HepG2 (cell line): Measurements from ENCODE around the gene FANCM. TPM values are rescaled to one million over a fixed set of nuclear protein-coding genes. Genes with fewer than 3 reads are reported as not detected.

Experiments
- ATAC-seq: fragments of 200-7000 bp; cut with Tn5 transposase; 3 replicates; pipeline ENCODE4 v1.9.1; 2020; ENCODE audit warnings: mild to moderate bottlenecking, moderate library complexity
- BruUV-seq: library from RNA; stranded (reverse); fragments of 400-500 nt; replicated peaks from 2 replicates; lab custom pipeline; 2021; lab: Mats Ljungman, UMichigan
- CTCF ChIA-PET: fragments of 300-600 bp; formaldehyde crosslinking; extraction: SDS; loops from one replicate; lab custom pipeline; 2021; ENCODE audit warnings: low total read pairs, inconsistent platforms, low intra/inter-chr PET ratio; lab: Yijun Ruan, JAX
- POLR2A ChIA-PET: fragments of 350-600 bp; sonication (Branson Sonifier 250); formaldehyde crosslinking; loops from one replicate; lab custom pipeline; 2020; ENCODE audit warnings: antibody characterized with exemption, inconsistent platforms; lab: Yijun Ruan, JAX
- DNase-seq: peaks from one replicate; pipeline ENCODE4 v3.0.0-alpha.2; 2015; ENCODE audit warnings: low spot score
- FAIRE-seq: peaks from 3 replicates; lab custom pipeline; 2011; peaks lifted over from hg19 to GRCh38; lab: Jason Lieb, UNC
- H2AFZ ChIP-seq: one replicate; pipeline ENCODE4 v1.6.1; 2011; ENCODE audit warnings: low read length, inconsistent platforms
- H3K27ac ChIP-seq: fragments of 300-600 bp; 3 replicates; pipeline ENCODE4 v1.8.0; 2011; ENCODE audit warnings: mixed run types, mild to moderate bottlenecking, mixed read lengths, low read length, inconsistent platforms; ENCODE audit not compliant: insufficient read depth; ENCODE audit errors: extremely low read length
- H3K27me3 ChIP-seq, 2 experiments: fragments of 200-600 bp in 1 of 2; 2 replicates in 1 of 2; 3 replicates in 1 of 2; pipeline versions ENCODE4 v1.6.0 to v1.8.0; 2011; ENCODE audit warnings: low read length in 2 of 2, mild to moderate bottlenecking in 2 of 2, moderate library complexity in 2 of 2, inconsistent platforms in 1 of 2; ENCODE audit not compliant: insufficient read depth in 2 of 2, control insufficient read depth in 1 of 2
- H3K36me3 ChIP-seq, 2 experiments: fragments of 200-600 bp in 1 of 2; replicated peaks in 1 of 2; 2 replicates in 1 of 2; 3 replicates in 1 of 2; pipeline versions ENCODE4 v1.5.1 to v1.8.0; 2011; ENCODE audit warnings: low read length in 2 of 2, inconsistent platforms in 1 of 2; ENCODE audit not compliant: insufficient read depth in 2 of 2, control insufficient read depth in 1 of 2
- H3K4me1 ChIP-seq: 2 replicates; pipeline ENCODE4 v1.5.1; 2012; ENCODE audit warnings: low read length, inconsistent platforms; ENCODE audit not compliant: insufficient read depth
- H3K4me2 ChIP-seq: 2 replicates; pipeline ENCODE4 v1.6.0; 2011; ENCODE audit warnings: low read depth, low read length, inconsistent platforms
- H3K4me3 ChIP-seq, 3 experiments: fragments of 200-600 bp in 1 of 3; sonication (generic), shearing (Covaris generic) in 1 of 3; replicated peaks in 1 of 3; 2 replicates each; pipeline ENCODE4 v1.5.1; 2011 to 2016; ENCODE audit warnings: low read length in 3 of 3, inconsistent platforms in 2 of 3, low read depth in 2 of 3, mild to moderate bottlenecking in 2 of 3, control low read depth in 1 of 3, mixed read lengths in 1 of 3; ENCODE audit not compliant: insufficient read depth in 1 of 3
- H3K79me2 ChIP-seq: one replicate; pipeline ENCODE4 v1.6.1; 2011; ENCODE audit warnings: low read length, inconsistent platforms; ENCODE audit not compliant: insufficient read depth
- H3K9ac ChIP-seq: 2 replicates; pipeline ENCODE4 v1.6.0; 2011; ENCODE audit warnings: mild to moderate bottlenecking, low read depth, low read length, inconsistent platforms; ENCODE audit not compliant: insufficient read depth
- H3K9me3 ChIP-seq: 2 replicates; pipeline ENCODE4 v1.5.1; 2012; ENCODE audit warnings: mild to moderate bottlenecking, low read length
- H4K20me1 ChIP-seq: 2 replicates; pipeline ENCODE4 v1.6.0; 2011; ENCODE audit warnings: inconsistent platforms, mild to moderate bottlenecking, low read length, moderate library complexity; ENCODE audit not compliant: insufficient read depth
- HNRNPH1 ChIP-seq: fragments of 200-400 bp; formaldehyde crosslinking; optimal IDR thresholded peaks from 2 replicates; pipeline ENCODE3; 2017; ENCODE audit warnings: mild to moderate bottlenecking, low read depth, low read length
- IKZF4 ChIP-seq: sonication (generic); formaldehyde crosslinking; IDR thresholded peaks from 2 replicates; pipeline ENCODE4 v1.5.1; 2020; ENCODE audit warnings: borderline replicate concordance, mild to moderate bottlenecking, low read depth, missing genetic modification reagents; ENCODE audit errors: not compliant biosample characterization
- KLF11 ChIP-seq: IDR thresholded peaks from 2 replicates; pipeline ENCODE4 v1.6.1; 2016; ENCODE audit warnings: missing compliant biosample characterization
- NFYC ChIP-seq: IDR thresholded peaks from 2 replicates; pipeline ENCODE4 v1.6.1; 2016; ENCODE audit warnings: missing genetic modification reagents, missing compliant biosample characterization
- RORA ChIP-seq: sonication (generic); formaldehyde crosslinking; IDR thresholded peaks from 2 replicates; pipeline ENCODE4 v1.5.0; 2020; ENCODE audit warnings: mild to moderate bottlenecking, missing genetic modification reagents, moderate library complexity
- ZNF335 ChIP-seq: sonication (generic); formaldehyde crosslinking; IDR thresholded peaks from 2 replicates; pipeline ENCODE4 v1.4.0; 2020; ENCODE audit warnings: missing genetic modification reagents
- ZNF34 ChIP-seq: sonication (generic); formaldehyde crosslinking; IDR thresholded peaks from 2 replicates; pipeline ENCODE4 v1.4.0; 2020; ENCODE audit warnings: mild to moderate bottlenecking, missing genetic modification reagents, borderline replicate concordance
- WGBS: methylation state at CpG from one replicate; pipeline ENCODE4 v1.1.6; 2017; ENCODE audit warnings: low lambda C conversion rate; 5-methylcytosine and 5-hydroxymethylcytosine counted together
- in situ Hi-C: cut with HindIII; loops from 2 replicates; pipeline ENCODE4 v1.10.0; 2017; ENCODE audit warnings: low pct_unique_long_range_greater_than_20kb; ENCODE audit not compliant: extremely low pct_ligation_motif_present
- intact Hi-C: fragments of 100-400 bp; cut with micrococcal nuclease; formaldehyde crosslinking; loops from one replicate; pipeline ENCODE4 v1.10.0; 2022; ENCODE audit not compliant: unreplicated experiment
- polyA plus RNA-seq, 8 experiments: library from polyadenylated mRNA; depleted of rRNA in 3 of 8; stranded (reverse) in 7 of 8; unstranded in 1 of 8; fragments of >200 nt; fragmentation: Illumina TruSeq in 4 of 8; extraction: Trizol in 4 of 8; gene quantifications; 2 replicates each; pipeline versions ENCODE4 v1.2.1 to v1.2.3, GENCODE V29; 2011 to 2016; ENCODE audit warnings: low read depth in 4 of 8, missing spikeins in 1 of 8, mixed read lengths in 1 of 8; ENCODE audit not compliant: insufficient read depth in 1 of 8
- total RNA-seq, 5 experiments: library from RNA; depleted of rRNA; stranded (reverse); fragments of >200 nt; fragmentation: Illumina TruSeq; extraction: Trizol; gene quantifications; 2 replicates each; pipeline ENCODE4 v1.2.3, GENCODE V29; 2016; ENCODE audit warnings: low read depth in 1 of 5
- TF ChIP-seq, protein P1 (sequence below): conservative IDR thresholded peaks from 2 replicates; pipeline ENCODE4 v1.6.1; 2018; ENCODE audit warnings: missing genetic modification reagents
- TF ChIP-seq, protein P2 (sequence below): sonication (generic); formaldehyde crosslinking; IDR thresholded peaks from 2 replicates; pipeline ENCODE4 v1.4.0; 2020; ENCODE audit warnings: mild to moderate bottlenecking, missing genetic modification reagents
- TF ChIP-seq, protein P3 (sequence below): sonication (generic); formaldehyde crosslinking; IDR thresholded peaks from 2 replicates; pipeline ENCODE4 v1.4.0; 2020; ENCODE audit warnings: missing genetic modification reagents
- TF ChIP-seq, protein P4 (sequence below): sonication (generic); formaldehyde crosslinking; IDR thresholded peaks from 2 replicates; pipeline ENCODE4 v1.4.0; 2020; ENCODE audit warnings: missing genetic modification reagents, mild to moderate bottlenecking, borderline replicate concordance

The FANCM gene
- total and polyA plus RNA-seq, 2 of the 13 experiments (the other 11 are each of a cell fraction or from before 2014, with no cell fraction given) = 2.6 to 10.4 TPM

DNA sequence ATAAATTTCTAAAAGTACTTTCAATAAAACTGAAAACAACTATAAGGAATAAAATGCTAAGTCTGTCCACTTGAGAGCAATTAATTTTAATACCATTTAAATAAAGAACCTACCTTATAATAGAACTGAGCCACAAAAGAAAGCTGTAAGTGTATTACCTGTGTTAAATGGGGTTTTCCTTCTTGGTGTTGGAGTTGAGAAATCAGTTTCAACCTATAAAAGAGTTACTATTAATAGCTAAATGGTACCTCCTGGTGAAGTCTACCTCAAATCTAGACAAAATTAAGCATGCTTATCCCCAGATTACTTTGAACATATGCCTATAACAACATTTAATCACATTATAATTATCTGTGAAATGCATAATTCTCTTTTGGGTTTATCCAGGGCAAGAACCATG lies 68.5 kb downstream of the FANCM start:
- ChIA-PET POLR2A (no interaction called here), CTCF (no interaction called here)
- no peak overlapping the region for H3K4me3 ChIP-seq
- H3K4me1 ChIP-seq = no peaks in the 10 kb centered on the region
- H4K20me1 ChIP-seq = no peaks in the 10 kb centered on the region
- in situ Hi-C loops = no loop called here
- no peak overlapping the region for H3K9ac ChIP-seq
- TF ChIP-seq NFYC (CRISPR knock-in tag) (no peak), HNRNPH1 (no peak)
- TF ChIP-seq, all 625 proteins: peak for 0
- Histone ChIP-seq H3K36me3 (peaks cover 4 to 22% of the 10 kb centered on the region in 2 experiments; a peak in 4 of 5 replicates), H2AFZ (no peak overlapping the region), H3K9me3 (no peaks in the 10 kb centered on the region), H3K27me3 (no peaks in the 10 kb centered on the region), H3K4me2 (no peak overlapping the region), H3K27ac (no peak overlapping the region), H3K79me2 (no peaks in the 10 kb centered on the region)
- no peak for FAIRE-seq
- DNase-seq = no peak
- no TSS peak for BruUV-seq
- intact Hi-C loops = no loop called here
- ATAC-seq = no peak

DNA sequence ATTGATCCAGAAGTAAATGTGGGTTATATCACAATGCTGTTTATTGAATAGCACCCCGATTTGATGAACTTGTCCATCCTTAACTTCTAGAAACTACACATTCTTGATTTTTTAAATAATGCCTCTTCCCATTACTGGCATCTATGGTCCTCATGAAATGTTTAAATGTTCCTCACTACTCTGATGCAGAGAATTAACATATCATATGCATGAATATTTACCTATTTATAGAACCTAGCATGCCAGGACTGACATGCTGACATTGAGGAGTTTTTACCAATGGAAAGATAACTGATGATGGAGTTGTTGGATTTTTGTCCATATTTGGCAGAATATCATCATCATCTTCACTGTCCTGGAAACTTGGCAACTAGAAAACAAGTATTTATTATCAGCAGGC lies 74.4 kb downstream of the FANCM start:
- no peaks in the 10 kb centered on the region for H3K79me2 ChIP-seq

More for the DNA sequence above, 74.4 kb downstream of the FANCM start:
- Histone ChIP-seq H3K9ac (no peak overlapping the region), H3K4me1 (peaks cover 21% of the 10 kb centered on the region), H3K9me3 (no peaks in the 10 kb centered on the region), H2AFZ (no peak overlapping the region), H3K27me3 (no peaks in the 10 kb centered on the region), H3K4me3 (no peak overlapping the region), H3K36me3 (peaks cover 6 to 40% of the 10 kb centered on the region in 2 experiments; a peak in 4 of 5 replicates), H3K4me2 (no peak overlapping the region)
- ATAC-seq = no peak
- intact Hi-C loops = no loop called here
- no peak for FAIRE-seq
- in situ Hi-C loops = no loop called here
- no peak for DNase-seq
- CTCF ChIA-PET = no interaction called here
- POLR2A ChIA-PET = no interaction called here
- WGBS = 100% methylated on average over 1 of the region's 1 CpG
- no peak for TF ChIP-seq RORA (CRISPR knock-in tag)
- TF ChIP-seq, protein P1, sequence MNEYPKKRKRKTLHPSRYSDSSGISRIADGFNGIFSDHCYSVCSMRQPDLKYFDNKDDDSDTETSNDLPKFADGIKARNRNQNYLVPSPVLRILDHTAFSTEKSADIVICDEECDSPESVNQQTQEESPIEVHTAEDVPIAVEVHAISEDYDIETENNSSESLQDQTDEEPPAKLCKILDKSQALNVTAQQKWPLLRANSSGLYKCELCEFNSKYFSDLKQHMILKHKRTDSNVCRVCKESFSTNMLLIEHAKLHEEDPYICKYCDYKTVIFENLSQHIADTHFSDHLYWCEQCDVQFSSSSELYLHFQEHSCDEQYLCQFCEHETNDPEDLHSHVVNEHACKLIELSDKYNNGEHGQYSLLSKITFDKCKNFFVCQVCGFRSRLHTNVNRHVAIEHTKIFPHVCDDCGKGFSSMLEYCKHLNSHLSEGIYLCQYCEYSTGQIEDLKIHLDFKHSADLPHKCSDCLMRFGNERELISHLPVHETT (CRISPR knock-in tag) = no peak
- no peak for TF ChIP-seq IKZF4
- no peak for TF ChIP-seq ZNF34 (CRISPR knock-in tag)
- no peak for TF ChIP-seq KLF11 (CRISPR knock-in tag)
- TF ChIP-seq, protein P2, sequence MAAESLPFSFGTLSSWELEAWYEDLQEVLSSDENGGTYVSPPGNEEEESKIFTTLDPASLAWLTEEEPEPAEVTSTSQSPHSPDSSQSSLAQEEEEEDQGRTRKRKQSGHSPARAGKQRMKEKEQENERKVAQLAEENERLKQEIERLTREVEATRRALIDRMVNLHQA (CRISPR knock-in tag) = no peak
- TF ChIP-seq ZNF335 (CRISPR knock-in tag) = no peak
- TF ChIP-seq, protein P3, sequence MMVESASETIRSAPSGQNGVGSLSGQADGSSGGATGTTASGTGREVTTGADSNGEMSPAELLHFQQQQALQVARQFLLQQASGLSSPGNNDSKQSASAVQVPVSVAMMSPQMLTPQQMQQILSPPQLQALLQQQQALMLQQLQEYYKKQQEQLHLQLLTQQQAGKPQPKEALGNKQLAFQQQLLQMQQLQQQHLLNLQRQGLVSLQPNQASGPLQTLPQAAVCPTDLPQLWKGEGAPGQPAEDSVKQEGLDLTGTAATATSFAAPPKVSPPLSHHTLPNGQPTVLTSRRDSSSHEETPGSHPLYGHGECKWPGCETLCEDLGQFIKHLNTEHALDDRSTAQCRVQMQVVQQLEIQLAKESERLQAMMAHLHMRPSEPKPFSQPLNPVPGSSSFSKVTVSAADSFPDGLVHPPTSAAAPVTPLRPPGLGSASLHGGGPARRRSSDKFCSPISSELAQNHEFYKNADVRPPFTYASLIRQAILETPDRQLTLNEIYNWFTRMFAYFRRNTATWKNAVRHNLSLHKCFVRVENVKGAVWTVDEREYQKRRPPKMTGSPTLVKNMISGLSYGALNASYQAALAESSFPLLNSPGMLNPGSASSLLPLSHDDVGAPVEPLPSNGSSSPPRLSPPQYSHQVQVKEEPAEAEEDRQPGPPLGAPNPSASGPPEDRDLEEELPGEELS = no peak
- TF ChIP-seq, protein P4, sequence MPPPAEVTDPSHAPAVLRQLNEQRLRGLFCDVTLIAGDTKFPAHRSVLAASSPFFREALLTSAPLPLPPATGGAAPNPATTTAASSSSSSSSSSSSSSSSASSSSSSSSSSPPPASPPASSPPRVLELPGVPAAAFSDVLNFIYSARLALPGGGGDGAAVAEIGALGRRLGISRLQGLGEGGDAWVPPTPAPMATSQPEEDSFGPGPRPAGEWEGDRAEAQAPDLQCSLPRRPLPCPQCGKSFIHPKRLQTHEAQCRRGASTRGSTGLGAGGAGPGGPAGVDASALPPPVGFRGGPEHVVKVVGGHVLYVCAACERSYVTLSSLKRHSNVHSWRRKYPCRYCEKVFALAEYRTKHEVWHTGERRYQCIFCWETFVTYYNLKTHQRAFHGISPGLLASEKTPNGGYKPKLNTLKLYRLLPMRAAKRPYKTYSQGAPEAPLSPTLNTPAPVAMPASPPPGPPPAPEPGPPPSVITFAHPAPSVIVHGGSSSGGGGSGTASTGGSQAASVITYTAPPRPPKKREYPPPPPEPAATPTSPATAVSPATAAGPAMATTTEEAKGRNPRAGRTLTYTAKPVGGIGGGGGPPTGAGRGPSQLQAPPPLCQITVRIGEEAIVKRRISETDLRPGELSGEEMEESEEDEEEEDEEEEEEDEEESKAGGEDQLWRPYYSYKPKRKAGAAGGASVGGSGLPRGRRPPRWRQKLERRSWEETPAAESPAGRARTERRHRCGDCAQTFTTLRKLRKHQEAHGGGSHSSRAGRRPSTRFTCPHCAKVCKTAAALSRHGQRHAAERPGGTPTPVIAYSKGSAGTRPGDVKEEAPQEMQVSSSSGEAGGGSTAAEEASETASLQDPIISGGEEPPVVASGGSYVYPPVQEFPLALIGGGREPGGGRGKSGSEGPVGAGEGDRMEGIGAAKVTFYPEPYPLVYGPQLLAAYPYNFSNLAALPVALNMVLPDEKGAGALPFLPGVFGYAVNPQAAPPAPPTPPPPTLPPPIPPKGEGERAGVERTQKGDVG (CRISPR knock-in tag) = no peak
- TF ChIP-seq, all 625 proteins: peak for 0
- Histone ChIP-seq H4K20me1 (no peaks in the 10 kb centered on the region), H3K27ac (no peak overlapping the region)
- no TSS peak for BruUV-seq
